GM18526 (cell line): ENCODE data around the gene OGDH.

Source experiments
- POLR2A ChIP-seq: IDR thresholded peaks from 3 replicates; pipeline ENCODE4 v1.6.1; 2011; ENCODE audit not compliant: insufficient read length; ENCODE audit errors: extremely low read depth

OGDH gene

GRCh38 chr7:44738876-44739665 is 132.6 kb downstream of the OGDH start:
- no peak for TF ChIP-seq POLR2A

GRCh38 chr7:44740055-44740454 is 133.6 kb downstream of the OGDH start:
- TF ChIP-seq POLR2A, result no peak

- TF ChIP-seq POLR2A, result no peak
These were observed 137.3 kb downstream of the OGDH start for GRCh38 chr7:44743750-44744149.

GRCh38 chr7:44748045-44748947 is 141.9 kb downstream of the OGDH start, which contains the start of gene ZMIZ2:
Gene ZMIZ2 (plus strand): TSS chr7:44748847. CDS start chr7:44756250, 7,403 bp downstream.
- TF ChIP-seq POLR2A, result peak; percentile 65

- TF ChIP-seq POLR2A, result no peak
These were observed 142.7 kb downstream of the OGDH start for GRCh38 chr7:44748948-44749731.

- no peak for TF ChIP-seq POLR2A
These were observed 143.6 kb downstream of the OGDH start for GRCh38 chr7:44749992-44750391.

- TF ChIP-seq POLR2A, result no peak
These were observed 144.0 kb downstream of the OGDH start for GRCh38 chr7:44750424-44750823.

- peak; percentile 62 for TF ChIP-seq POLR2A
These were observed 144.6 kb downstream of the OGDH start for GRCh38 chr7:44750921-44751571.

GRCh38 chr7:44752822-44753221 is 146.4 kb downstream of the OGDH start:
- TF ChIP-seq POLR2A, result no peak

- no peak for TF ChIP-seq POLR2A
These were observed 148.6 kb downstream of the OGDH start for GRCh38 chr7:44754802-44755697.

- TF ChIP-seq POLR2A, result no peak
These were observed 149.5 kb downstream of the OGDH start for GRCh38 chr7:44755698-44756627.

GRCh38 chr7:44756904-44757303 is 150.5 kb downstream of the OGDH start:
- TF ChIP-seq POLR2A, result no peak

- no peak for TF ChIP-seq POLR2A
These were observed 150.9 kb downstream of the OGDH start for GRCh38 chr7:44757311-44757710.

GRCh38 chr7:44757739-44758138 is 151.3 kb downstream of the OGDH start:
- no peak for TF ChIP-seq POLR2A
